ENCODE data around the gene HSPB7.

The HSPB7 gene

GRCh38 chr1:16017461-16018303, at the start of gene HSPB7:
Gene HSPB7, minus strand, starts transcription at chr1:16018043. Its CDS starts 80 bp downstream, at chr1:16017963.
- DNase-seq = peak; percentile 89 to 98
- TF ChIP-seq, protein P1, sequence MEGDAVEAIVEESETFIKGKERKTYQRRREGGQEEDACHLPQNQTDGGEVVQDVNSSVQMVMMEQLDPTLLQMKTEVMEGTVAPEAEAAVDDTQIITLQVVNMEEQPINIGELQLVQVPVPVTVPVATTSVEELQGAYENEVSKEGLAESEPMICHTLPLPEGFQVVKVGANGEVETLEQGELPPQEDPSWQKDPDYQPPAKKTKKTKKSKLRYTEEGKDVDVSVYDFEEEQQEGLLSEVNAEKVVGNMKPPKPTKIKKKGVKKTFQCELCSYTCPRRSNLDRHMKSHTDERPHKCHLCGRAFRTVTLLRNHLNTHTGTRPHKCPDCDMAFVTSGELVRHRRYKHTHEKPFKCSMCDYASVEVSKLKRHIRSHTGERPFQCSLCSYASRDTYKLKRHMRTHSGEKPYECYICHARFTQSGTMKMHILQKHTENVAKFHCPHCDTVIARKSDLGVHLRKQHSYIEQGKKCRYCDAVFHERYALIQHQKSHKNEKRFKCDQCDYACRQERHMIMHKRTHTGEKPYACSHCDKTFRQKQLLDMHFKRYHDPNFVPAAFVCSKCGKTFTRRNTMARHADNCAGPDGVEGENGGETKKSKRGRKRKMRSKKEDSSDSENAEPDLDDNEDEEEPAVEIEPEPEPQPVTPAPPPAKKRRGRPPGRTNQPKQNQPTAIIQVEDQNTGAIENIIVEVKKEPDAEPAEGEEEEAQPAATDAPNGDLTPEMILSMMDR (IDR thresholded peaks at IDR 0.05) = no peak
- Histone ChIP-seq H3K27me3 (no peaks in the 10 kb centered on the region), H3K27ac (peak within 1 kb of the TSS; percentile 89 to 99), H3K36me3 (peaks cover 0 to 5% (median 0%) of the 10 kb centered on the region in 3 donors), H3K4me1 (peaks cover 12 to 70% (median 64%) of the 10 kb centered on the region in 4 donors), H3K4me3 (peak within 1 kb of the TSS; percentile 60 to 81), H3K9me3 (no peaks in the 10 kb centered on the region)
- intact Hi-C loops (cut with DNase I; ENCODE audit: low total_unique reads) = no loop called here

DNA sequence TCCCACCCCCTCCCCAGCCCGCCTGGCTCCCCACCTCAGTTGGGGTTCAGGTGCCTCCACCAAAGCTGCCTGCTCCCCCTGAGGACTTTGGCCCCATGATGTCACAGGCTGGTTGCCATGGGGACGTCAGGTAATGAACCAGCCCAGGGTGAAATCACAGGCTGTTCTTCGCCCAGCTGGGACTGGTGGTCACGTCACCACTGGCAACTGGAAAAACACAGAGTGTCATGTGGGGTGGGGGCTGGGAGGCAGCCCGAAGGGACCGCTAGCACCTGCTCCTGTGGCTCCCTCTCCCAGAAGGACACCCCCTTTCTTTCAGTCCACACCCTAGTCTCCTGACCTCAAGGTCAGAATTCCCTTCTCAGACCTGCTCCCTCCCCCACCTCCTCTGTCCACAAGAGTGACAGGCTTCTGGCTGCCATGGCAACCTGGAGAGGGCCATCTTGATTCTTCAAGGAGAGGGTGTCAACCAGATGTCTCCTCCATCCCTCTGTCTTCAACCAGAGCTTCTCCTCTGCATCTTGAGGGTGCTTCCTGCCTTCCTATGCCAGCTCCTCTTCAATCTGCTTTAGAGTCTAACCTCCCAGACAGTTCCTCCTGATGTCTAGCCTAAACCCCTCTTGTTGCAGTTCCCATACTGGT, 49.4 kb upstream of the HSPB7 start:
- peaks cover 0 to 22% (median 12%) of the 10 kb centered on the region in 4 donors for H3K4me1 ChIP-seq
- intact Hi-C loops (cut with DNase I; ENCODE audit: low total_unique reads) = no loop called here
- no peak for DNase-seq
- no peaks in the 10 kb centered on the region for H3K36me3 ChIP-seq
- TF ChIP-seq, protein P1 (IDR thresholded peaks at IDR 0.05) = no peak
- no peak overlapping the region for H3K27ac ChIP-seq
- no peaks in the 10 kb centered on the region for H3K27me3 ChIP-seq
- no peak overlapping the region for H3K4me3 ChIP-seq
- no peaks in the 10 kb centered on the region for H3K9me3 ChIP-seq

DNA sequence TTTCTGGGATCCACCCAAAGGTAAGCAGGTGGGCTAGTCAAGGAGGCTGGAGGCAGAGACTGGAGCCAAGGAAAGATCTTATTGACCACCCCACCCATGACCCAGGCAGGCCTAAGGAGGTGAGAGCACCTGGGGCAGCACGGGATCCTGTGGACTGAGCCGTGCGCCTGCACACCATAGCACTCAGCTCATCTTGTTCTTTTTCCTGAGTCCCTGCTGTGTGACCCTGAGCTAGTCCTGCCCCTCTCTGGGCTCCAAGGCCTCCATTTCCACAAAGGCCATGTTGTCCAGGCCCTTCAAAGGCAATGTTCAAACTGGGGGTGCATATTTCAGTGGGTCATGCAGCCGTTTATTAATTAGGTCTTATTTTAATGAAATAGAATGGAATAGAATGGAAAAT, 48.4 kb upstream of the HSPB7 start:
- Histone ChIP-seq H3K4me3 (no peak overlapping the region), H3K36me3 (no peaks in the 10 kb centered on the region), H3K9me3 (no peaks in the 10 kb centered on the region), H3K27ac (no peak overlapping the region), H3K4me1 (peaks cover 0 to 22% (median 12%) of the 10 kb centered on the region in 4 donors), H3K27me3 (no peaks in the 10 kb centered on the region)
- DNase-seq = no peak
- TF ChIP-seq, protein P1 (IDR thresholded peaks at IDR 0.05) = no peak
- intact Hi-C loops (cut with DNase I; ENCODE audit: low total_unique reads) = no loop called here

GRCh38 chr1:16065269-16065576, 47.4 kb upstream of the HSPB7 start:
- H3K4me3 ChIP-seq = no peak overlapping the region
- TF ChIP-seq, protein P1 (IDR thresholded peaks at IDR 0.05) = no peak
- H3K27ac ChIP-seq = no peak overlapping the region
- no peak for DNase-seq
- H3K36me3 ChIP-seq = no peaks in the 10 kb centered on the region
- no peaks in the 10 kb centered on the region for H3K9me3 ChIP-seq
- intact Hi-C loops (cut with DNase I; ENCODE audit: low total_unique reads) = no loop called here
- H3K4me1 ChIP-seq = peaks cover 0 to 22% (median 12%) of the 10 kb centered on the region in 4 donors
- H3K27me3 ChIP-seq = no peaks in the 10 kb centered on the region

- TF ChIP-seq, protein P1 (IDR thresholded peaks at IDR 0.05) = no peak
- H3K36me3 ChIP-seq = no peaks in the 10 kb centered on the region
- peaks cover 0 to 22% (median 12%) of the 10 kb centered on the region in 4 donors for H3K4me1 ChIP-seq
- H3K9me3 ChIP-seq = no peaks in the 10 kb centered on the region
- peak in 1 of 2 donors; percentile 70 for DNase-seq
- no peak overlapping the region for H3K27ac ChIP-seq
- intact Hi-C loops (cut with DNase I; ENCODE audit: low total_unique reads) = no loop called here
- no peak overlapping the region for H3K4me3 ChIP-seq
- H3K27me3 ChIP-seq = no peaks in the 10 kb centered on the region
Observed at GRCh38 chr1:16064536-16065268, 46.9 kb upstream of the HSPB7 start.
